Testis (tissue), 3 donors: ENCODE results near the gene TLX1. TPM values are rescaled to one million over a fixed set of nuclear protein-coding genes. Genes with fewer than 3 reads are reported as not detected.

Experiments
- DNase-seq: peaks from one replicate; pipeline ENCODE4 v3.0.0-alpha.2; 2019
- H3K27ac ChIP-seq, 2 donors: fragments of 200-600 bp; sonication (generic); one replicate each; pipeline ENCODE4 v1.5.1; 2019
- H3K27me3 ChIP-seq: fragments of 200-600 bp; sonication (generic); one replicate; pipeline ENCODE4 v1.5.1; 2019
- H3K36me3 ChIP-seq: fragments of 200-600 bp; sonication (generic); one replicate; pipeline ENCODE4 v1.5.1; 2017; ENCODE audit warnings: low read depth; ENCODE audit errors: missing control alignments
- H3K4me1 ChIP-seq: fragments of 200-600 bp; sonication (generic); one replicate; pipeline ENCODE4 v1.5.1; 2019
- H3K4me3 ChIP-seq, 2 donors: fragments of 200-600 bp; sonication (generic); one replicate each; pipeline ENCODE4 v1.5.1; 2017 to 2019
- H3K9me3 ChIP-seq: fragments of 200-600 bp; sonication (generic); one replicate; pipeline ENCODE4 v1.5.1; 2017
- CTCF ChIP-seq, 3 experiments: fragments of 450-650 bp in 2 of 3; fragments of 200-600 bp in 1 of 3; sonication (generic) in 1 of 3; IDR thresholded peaks; one replicate each; pipeline ENCODE4 v1.5.1; 2016 to 2019; ENCODE audit warnings: antibody characterized with exemption in 3 of 3, mild to moderate bottlenecking in 2 of 3, moderate library complexity in 1 of 3
- POLR2A ChIP-seq: fragments of 450-650 bp; IDR thresholded peaks from one replicate; pipeline ENCODE4 v1.6.1; 2017; ENCODE audit warnings: antibody characterized with exemption, mild to moderate bottlenecking, moderate library complexity
- WGBS, 2 donors: methylation state at CpG; one replicate each; pipeline ENCODE4 v1.1.5; 2018; 5-methylcytosine and 5-hydroxymethylcytosine counted together
- intact Hi-C: fragments of 100-400 bp; cut with DNase I; formaldehyde crosslinking; loops from one replicate; pipeline ENCODE4 v1.15.1; 2023; ENCODE audit warnings: low total_unique reads
- polyA plus RNA-seq: library from polyadenylated mRNA; stranded (reverse); fragments of 350-450 nt; fragmentation: Illumina TruSeq; extraction: RNeasy Lipid Tissue Mini Kit (QIAGEN cat#74804); gene quantifications from one replicate; pipeline ENCODE4 v1.2.3, GENCODE V29; 2014; ENCODE audit warnings: low read depth, low replicate concordance; ENCODE audit not compliant: insufficient read depth
- total RNA-seq, 2 donors: library from RNA; depleted of rRNA; stranded (reverse); fragments of >200 nt; gene quantifications; one replicate each; pipeline ENCODE4 v1.2.3, GENCODE V29; 2016

Gene TLX1
- total and polyA plus RNA-seq, 3 donors from 2014 or later: 0.44 to 1.7 (median 0.99) TPM

DNA sequence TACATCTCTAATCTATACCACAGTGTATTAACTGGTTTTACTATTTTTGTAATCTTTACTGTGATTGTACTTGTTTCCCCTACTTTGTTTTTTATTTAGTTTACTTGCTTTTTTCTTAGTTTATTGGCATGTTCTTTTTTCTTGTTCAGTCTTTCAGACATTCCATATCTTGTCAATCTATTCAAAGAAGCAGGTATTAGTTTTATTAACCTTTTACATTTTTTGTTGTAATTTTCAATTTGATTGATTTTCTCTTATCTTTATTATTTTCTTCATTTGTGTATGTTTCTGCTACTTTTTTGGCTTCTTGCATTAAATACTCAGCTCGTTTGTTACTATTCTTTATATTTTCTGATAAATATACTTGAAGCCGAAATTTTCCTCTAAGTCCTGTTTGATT, 41.6 kb downstream of the TLX1 start:
- no peaks in the 10 kb centered on the region for H3K27me3 ChIP-seq
- H3K36me3 ChIP-seq: no peaks in the 10 kb centered on the region
- no peaks in the 10 kb centered on the region for H3K9me3 ChIP-seq
- no peak for DNase-seq
- no peak overlapping the region for H3K27ac ChIP-seq
- intact Hi-C loops: no loop called here
- WGBS, 2 donors: 76 to 88% methylated on average over 2 of the region's 2 CpGs
- TF ChIP-seq CTCF (IDR thresholded peaks at IDR 0.05) (no peak), POLR2A (no peak)
- no peaks in the 10 kb centered on the region for H3K4me1 ChIP-seq
- H3K4me3 ChIP-seq: no peak overlapping the region

DNA sequence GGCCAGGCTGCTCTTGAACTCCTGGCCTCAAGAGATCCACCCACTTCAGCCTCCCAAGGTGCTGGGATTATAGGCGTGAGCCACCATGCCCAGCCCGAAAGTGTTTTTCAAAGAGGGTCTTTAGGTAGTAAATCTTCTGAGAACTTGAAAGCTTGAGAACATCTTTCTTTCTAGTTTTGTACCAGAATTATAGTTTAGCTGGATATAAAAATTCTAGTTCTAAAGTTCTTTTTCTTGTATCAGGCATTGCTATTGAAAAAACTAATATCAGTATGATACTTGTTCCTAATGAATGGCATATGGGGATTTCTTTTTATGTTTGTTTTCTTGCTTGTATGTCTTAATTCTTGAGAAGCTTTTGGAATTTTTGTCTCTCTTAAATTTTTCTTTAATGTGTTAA, 43.2 kb downstream of the TLX1 start:
- H3K4me3 ChIP-seq: no peak overlapping the region
- WGBS, 2 donors: 95% methylated on average over 2 of the region's 2 CpGs
- intact Hi-C loops: no loop called here
- H3K27ac ChIP-seq: no peak overlapping the region
- TF ChIP-seq POLR2A: no peak
- no peak for TF ChIP-seq CTCF (IDR thresholded peaks at IDR 0.05)
- H3K4me1 ChIP-seq: no peaks in the 10 kb centered on the region
- DNase-seq: no peak
- no peaks in the 10 kb centered on the region for H3K9me3 ChIP-seq
- no peaks in the 10 kb centered on the region for H3K36me3 ChIP-seq
- H3K27me3 ChIP-seq: no peaks in the 10 kb centered on the region

GRCh38 chr10:101176577-101176976, 45.5 kb downstream of the TLX1 start:
- no peak for DNase-seq
- 79 to 82% methylated on average over 4 of the region's 4 CpGs for WGBS, 2 donors

GRCh38 chr10:101182936-101183335, 51.8 kb downstream of the TLX1 start:
- no peaks in the 10 kb centered on the region for H3K27me3 ChIP-seq
- H3K27ac ChIP-seq: no peak overlapping the region
- H3K4me1 ChIP-seq: no peaks in the 10 kb centered on the region
- DNase-seq: no peak
- 76 to 87% methylated on average over 2 of the region's 2 CpGs for WGBS, 2 donors
- TF ChIP-seq CTCF (IDR thresholded peaks at IDR 0.05) (no peak), POLR2A (no peak)
- H3K36me3 ChIP-seq: no peaks in the 10 kb centered on the region
- H3K4me3 ChIP-seq: no peak overlapping the region
- intact Hi-C loops: no loop called here
- no peaks in the 10 kb centered on the region for H3K9me3 ChIP-seq

More at GRCh38 chr10:101176577-101176976, 45.5 kb downstream of the TLX1 start:
- intact Hi-C loops: no loop called here
- H3K9me3 ChIP-seq: no peaks in the 10 kb centered on the region
- no peaks in the 10 kb centered on the region for H3K36me3 ChIP-seq
- no peak for TF ChIP-seq CTCF (IDR thresholded peaks at IDR 0.05)
- no peak for TF ChIP-seq POLR2A
- no peaks in the 10 kb centered on the region for H3K4me1 ChIP-seq
- no peak overlapping the region for H3K4me3 ChIP-seq
- H3K27ac ChIP-seq: no peak overlapping the region
- H3K27me3 ChIP-seq: no peaks in the 10 kb centered on the region

GRCh38 chr10:101183458-101184183, 52.5 kb downstream of the TLX1 start:
- Histone ChIP-seq H3K9me3 (no peaks in the 10 kb centered on the region), H3K27ac (no peak overlapping the region), H3K36me3 (no peaks in the 10 kb centered on the region), H3K27me3 (no peaks in the 10 kb centered on the region), H3K4me1 (no peaks in the 10 kb centered on the region), H3K4me3 (no peak overlapping the region)
- intact Hi-C loops: no loop called here
- no peak for TF ChIP-seq POLR2A
- 82 to 89% methylated on average over 6 of the region's 6 CpGs for WGBS, 2 donors
- DNase-seq: no peak

Other genes starting within 250 kb of the TLX1 start
- gene SLF2, start 218.3 kb upstream of the TLX1 start, total RNA-seq: 100 to 1,000 TPM; 150 to 171 TPM
- gene SLF2, start 218.3 kb upstream of the TLX1 start, polyA plus RNA-seq: 42.6 TPM
- 1 to 10 TPM; 4.8 to 7.2 TPM for gene SEMA4G, start 161.8 kb upstream of the TLX1 start, total RNA-seq
- 6.2 TPM for gene SEMA4G, start 161.8 kb upstream of the TLX1 start, polyA plus RNA-seq
- 100 to 1,000 TPM; 123 to 124 TPM for gene MRPL43, start 143.8 kb upstream of the TLX1 start, total RNA-seq
- 199 TPM for gene MRPL43, start 143.8 kb upstream of the TLX1 start, polyA plus RNA-seq
- gene TWNK, start 143.8 kb upstream of the TLX1 start, total RNA-seq: 10 to 100 TPM; 24.4 to 31.1 TPM
- 26.4 TPM for gene TWNK, start 143.8 kb upstream of the TLX1 start, polyA plus RNA-seq
- 100 to 1,000 TPM; 133 to 158 TPM for gene LZTS2, start 131.5 kb upstream of the TLX1 start, total RNA-seq
- 65.9 TPM for gene LZTS2, start 131.5 kb upstream of the TLX1 start, polyA plus RNA-seq
- gene PDZD7, start 100.2 kb upstream of the TLX1 start, total RNA-seq: 1 to 10 TPM; 2.2 to 3.5 TPM
- gene PDZD7, start 100.2 kb upstream of the TLX1 start, polyA plus RNA-seq: 1.6 TPM
- 100 to 1,000 TPM in 1 of 2 donors, 10 to 100 TPM in 1; 70.7 to 125 TPM for gene SFXN3, start 100.1 kb upstream of the TLX1 start, total RNA-seq
- gene SFXN3, start 100.1 kb upstream of the TLX1 start, polyA plus RNA-seq: 38.5 TPM
- gene KAZALD1, start 69.3 kb upstream of the TLX1 start, total RNA-seq: 10 to 100 TPM in 1 of 2 donors, 1 to 10 TPM in 1; 6.4 to 11.0 TPM
- 6.8 TPM for gene KAZALD1, start 69.3 kb upstream of the TLX1 start, polyA plus RNA-seq
- gene LBX1, start 98.2 kb downstream of the TLX1 start, total RNA-seq: under 1 TPM in 1 of 2 donors, not detected in 1; 0.12 TPM
- not detected for gene LBX1, start 98.2 kb downstream of the TLX1 start, polyA plus RNA-seq
- gene BTRC, start 222.9 kb downstream of the TLX1 start, total RNA-seq: 10 to 100 TPM; 40.0 to 43.8 TPM
- gene BTRC, start 222.9 kb downstream of the TLX1 start, polyA plus RNA-seq: 41.0 TPM